H1 (cell line): ENCODE data around the gene THPO. TPM values are rescaled to one million over a fixed set of nuclear protein-coding genes. Genes with fewer than 3 reads are reported as not detected.

Experiments
- CTCF ChIA-PET: fragments of 300-600 bp; sonication (Branson Sonifier 250); formaldehyde crosslinking; loops from one replicate; lab custom pipeline; 2021; ENCODE audit not compliant: partially characterized antibody; lab: Charles Lee
- POLR2A ChIA-PET: fragments of 300-600 bp; sonication (Branson Sonifier 250); formaldehyde crosslinking; loops from one replicate; lab custom pipeline; 2021; ENCODE audit warnings: inconsistent platforms; ENCODE audit not compliant: partially characterized antibody; lab: Charles Lee
- DNase-seq, 2 experiments: peaks; one replicate each; pipeline versions ENCODE4 v3.0.0 to v3.0.0-alpha.2; 2010 to 2022; ENCODE audit warnings: low spot score in 2 of 2, low read depth in 1 of 2, mixed read lengths in 1 of 2
- FAIRE-seq: peaks from 2 replicates; lab custom pipeline; 2011; peaks lifted over from hg19 to GRCh38; lab: Jason Lieb, UNC
- H2AFZ ChIP-seq: 2 replicates; pipeline ENCODE4 v1.8.1; 2012; ENCODE audit warnings: low read length, inconsistent platforms
- H2AK5ac ChIP-seq: 2 replicates; pipeline ENCODE4 v1.6.1; 2013; ENCODE audit warnings: low read depth, low read length
- H2BK120ac ChIP-seq: replicated peaks from 2 replicates; pipeline ENCODE3; 2013; ENCODE audit warnings: low read depth, low read length, inconsistent platforms
- H2BK12ac ChIP-seq: 2 replicates; pipeline ENCODE4 v1.6.1; 2013; ENCODE audit warnings: low read depth, low read length
- H2BK15ac ChIP-seq: 2 replicates; pipeline ENCODE4 v1.6.1; 2013; ENCODE audit warnings: low read length
- H2BK20ac ChIP-seq: 2 replicates; pipeline ENCODE4 v1.6.1; 2013; ENCODE audit warnings: low read length
- H2BK5ac ChIP-seq: 2 replicates; pipeline ENCODE4 v1.6.1; 2013; ENCODE audit warnings: low read depth, low read length
- H3K14ac ChIP-seq: 2 replicates; pipeline ENCODE4 v1.6.1; 2013; ENCODE audit warnings: inconsistent platforms; ENCODE audit not compliant: insufficient read length
- H3K18ac ChIP-seq: 2 replicates; pipeline ENCODE4 v1.6.1; 2013; ENCODE audit warnings: low read length; ENCODE audit errors: extremely low read depth
- H3K23ac ChIP-seq: 2 replicates; pipeline ENCODE4 v1.6.1; 2013; ENCODE audit warnings: inconsistent platforms; ENCODE audit not compliant: insufficient read length
- H3K23me2 ChIP-seq: 2 replicates; pipeline ENCODE4 v1.6.1; 2013; ENCODE audit warnings: low read depth, low read length
- H3K27ac ChIP-seq: 2 replicates; pipeline ENCODE4 v1.6.1; 2011; ENCODE audit warnings: low read depth, low read length, inconsistent platforms
- H3K27me3 ChIP-seq, 4 experiments: replicated peaks in 1 of 4; 1 replicate in 1 of 4; 2 replicates in 3 of 4; pipeline versions ENCODE4 v1.6.1 to v1.8.1; 2011 to 2013; ENCODE audit warnings: low read length in 3 of 4, mild to moderate bottlenecking in 3 of 4, inconsistent platforms in 2 of 4, mixed read lengths in 2 of 4, moderate library complexity in 1 of 4; ENCODE audit not compliant: control insufficient read depth in 3 of 4, insufficient read depth in 3 of 4; ENCODE audit errors: extremely low read depth in 1 of 4
- H3K36me3 ChIP-seq, 4 experiments: 2 replicates each; pipeline versions ENCODE4 v1.6.1 to v1.8.1; 2011 to 2013; ENCODE audit warnings: mild to moderate bottlenecking in 4 of 4, low read length in 3 of 4, moderate library complexity in 2 of 4, control low read depth in 1 of 4, inconsistent platforms in 1 of 4; ENCODE audit not compliant: insufficient read depth in 4 of 4, control insufficient read depth in 2 of 4
- H3K4ac ChIP-seq: replicated peaks from 2 replicates; pipeline ENCODE3; 2013; ENCODE audit warnings: low read length, low read depth, mixed read lengths, inconsistent platforms; ENCODE audit not compliant: insufficient read length
- H3K4me1 ChIP-seq, 4 experiments: replicated peaks in 1 of 4; 1 replicate in 1 of 4; 2 replicates in 3 of 4; pipeline versions ENCODE4 v1.6.1 to v1.8.1; 2011 to 2013; ENCODE audit warnings: low read length in 3 of 4, inconsistent platforms in 2 of 4, mixed read lengths in 1 of 4; ENCODE audit not compliant: insufficient read depth in 4 of 4, control insufficient read depth in 3 of 4
- H3K4me2 ChIP-seq, 2 experiments: 2 replicates each; pipeline versions ENCODE4 v1.6.1 to v1.8.1; 2011 to 2013; ENCODE audit warnings: low read depth in 2 of 2, low read length in 2 of 2, control low read depth in 1 of 2, inconsistent platforms in 1 of 2, mild to moderate bottlenecking in 1 of 2; ENCODE audit not compliant: insufficient read depth in 1 of 2
- H3K4me3 ChIP-seq, 4 experiments: fragments of 200-600, 300-600 bp in 1 of 4; sonication (generic), shearing (Covaris generic), sonication (Bioruptor Twin) in 1 of 4; 2 replicates each; pipeline versions ENCODE4 v1.5.1 to v1.8.1; 2011 to 2016; ENCODE audit warnings: low read length in 4 of 4, low read depth in 3 of 4, control low read depth in 2 of 4, inconsistent platforms in 2 of 4, mild to moderate bottlenecking in 2 of 4, mixed read lengths in 1 of 4, moderate library complexity in 1 of 4; ENCODE audit not compliant: insufficient read depth in 2 of 4; ENCODE audit errors: extremely low read depth in 1 of 4
- H3K56ac ChIP-seq: replicated peaks from 2 replicates; pipeline ENCODE3; 2013; ENCODE audit warnings: low read depth, mild to moderate bottlenecking, mixed read lengths, low read length, inconsistent platforms; ENCODE audit not compliant: insufficient read length
- H3K79me1 ChIP-seq: 2 replicates; pipeline ENCODE4 v1.6.1; 2013; ENCODE audit warnings: low read depth, low read length, control low read depth
- H3K79me2 ChIP-seq, 2 experiments: 2 replicates each; pipeline versions ENCODE4 v1.6.1 to v1.8.1; 2012 to 2013; ENCODE audit warnings: low read length in 2 of 2, mild to moderate bottlenecking in 2 of 2, inconsistent platforms in 1 of 2; ENCODE audit not compliant: insufficient read depth in 2 of 2, control insufficient read depth in 1 of 2
- H3K9ac ChIP-seq, 4 experiments: replicated peaks in 1 of 4; 1 replicate in 1 of 4; 2 replicates in 3 of 4; pipeline versions ENCODE4 v1.6.1 to v1.8.1; 2011 to 2013; ENCODE audit warnings: low read depth in 3 of 4, low read length in 3 of 4, control low read depth in 2 of 4, mild to moderate bottlenecking in 2 of 4, moderate library complexity in 2 of 4, inconsistent platforms in 1 of 4; ENCODE audit errors: extremely low read depth in 1 of 4
- H3K9me3 ChIP-seq, 2 experiments: 2 replicates each; pipeline versions ENCODE4 v1.6.1 to v1.8.1; 2012 to 2013; ENCODE audit warnings: mild to moderate bottlenecking in 2 of 2, moderate library complexity in 2 of 2, control low read depth in 1 of 2, inconsistent platforms in 1 of 2, low read depth in 1 of 2, low read length in 1 of 2, mixed read lengths in 1 of 2; ENCODE audit not compliant: insufficient read depth in 2 of 2
- H4K20me1 ChIP-seq, 2 experiments: replicated peaks in 1 of 2; 2 replicates each; pipeline versions ENCODE3 to v1.8.1; 2011 to 2013; ENCODE audit warnings: inconsistent platforms in 2 of 2, low read length in 2 of 2, mild to moderate bottlenecking in 1 of 2; ENCODE audit not compliant: insufficient read depth in 2 of 2, control insufficient read depth in 1 of 2
- H4K5ac ChIP-seq: 2 replicates; pipeline ENCODE4 v1.6.1; 2013; ENCODE audit warnings: low read length, low read depth, mixed read lengths, inconsistent platforms; ENCODE audit not compliant: insufficient read length
- H4K8ac ChIP-seq: 2 replicates; pipeline ENCODE4 v1.8.0; 2013; ENCODE audit warnings: mild to moderate bottlenecking, moderate library complexity, low read length, inconsistent platforms; ENCODE audit not compliant: insufficient read depth; ENCODE audit errors: extremely low read depth
- H4K91ac ChIP-seq: replicated peaks from 2 replicates; pipeline ENCODE3; 2013; ENCODE audit warnings: low read length, mixed read lengths, inconsistent platforms; ENCODE audit not compliant: insufficient read length
- SP4 ChIP-seq: IDR thresholded peaks from 2 replicates; pipeline ENCODE4 v1.6.1; 2012; ENCODE audit warnings: low read length, inconsistent platforms
- TEAD4 ChIP-seq: IDR thresholded peaks from 2 replicates; pipeline ENCODE4 v1.6.1; 2012; ENCODE audit warnings: low read depth, low read length, inconsistent platforms, mixed read lengths
- WGBS, 2 experiments: shearing (Covaris generic) in 1 of 2; methylation state at CpG; one replicate each; pipeline versions ENCODE4 v1.1.6 to v1.1.7; 2013 to 2015; ENCODE audit warnings: low lambda C conversion rate in 2 of 2, mixed read lengths in 2 of 2, inconsistent platforms in 1 of 2, low coverage in 1 of 2, missing lambda C conversion rate in 1 of 2; ENCODE audit not compliant: insufficient replicate concordance in 2 of 2, insufficient coverage in 1 of 2, insufficient read length in 1 of 2; ENCODE audit errors: extremely low coverage in 1 of 2, missing lambda C conversion rate in 1 of 2; 5-methylcytosine and 5-hydroxymethylcytosine counted together
- polyA plus RNA-seq, 7 experiments: library from polyadenylated mRNA; depleted of rRNA in 3 of 7; stranded (reverse) in 5 of 7; unstranded in 2 of 7; fragments of >200 nt in 5 of 7; fragments of 200-250 nt in 2 of 7; gene quantifications; 1 replicate in 5 of 7; 2 replicates in 1 of 7; 4 replicates in 1 of 7; pipeline versions ENCODE4 v1.2.1 to v1.2.3, GENCODE V29; 2011 to 2013; ENCODE audit warnings: missing spikeins in 2 of 7, mixed read lengths in 2 of 7
- total RNA-seq: library from RNA; stranded (reverse); fragmentation: NEBNext Ultra II Directional; extraction: Animal tissue kit (Norgen Biotek cat#: 25700); gene quantifications from 2 replicates; pipeline ENCODE4 v1.2.1, GENCODE V29; 2021

The THPO gene
- total and polyA plus RNA-seq, 2 of the 8 experiments (the other 6 are each of a cell fraction or from before 2014, with no cell fraction given), result 0.82 to 1.2 TPM

GRCh38 chr3:184332370-184333090 lies 45.5 kb downstream of the THPO start:
- WGBS, 2 experiments, result 84% methylated on average over 10 of the region's 10 CpGs; no CpG with 5 or more reads in 1 of the 2 experiments
- peaks cover 17 to 32% of the 10 kb centered on the region in 2 experiments for H4K20me1 ChIP-seq

More at GRCh38 chr3:184332370-184333090, 45.5 kb downstream of the THPO start:
- H3K27me3 ChIP-seq, result no peaks in the 10 kb centered on the region
- H3K23me2 ChIP-seq, result peaks cover 12% of the 10 kb centered on the region
- DNase-seq (no peak), FAIRE-seq (no peak)
- H3K36me3 ChIP-seq, result peaks cover 44 to 73% (median 65%) of the 10 kb centered on the region in 4 experiments
- no peak overlapping the region for H3K4me2 ChIP-seq
- H2BK20ac ChIP-seq, result no peak overlapping the region
- H3K4me1 ChIP-seq, result peaks cover 0 to 12% (median 9%) of the 10 kb centered on the region in 4 experiments; a peak in 6 of 7 replicates
- POLR2A ChIA-PET, result interaction anchor here (1.4 to 9.8 kb wide), 4 partner anchors 8 to 17 kb away, joined by 5 to 148 read pairs (median 14); partner anchors contain the start of gene EIF4G1
- H4K8ac ChIP-seq, result no peak overlapping the region
- no peak overlapping the region for H4K5ac ChIP-seq
- no peak overlapping the region for H2BK12ac ChIP-seq
- no peak overlapping the region for H2AFZ ChIP-seq
- H3K4me3 ChIP-seq, result no peak overlapping the region
- no peak overlapping the region for H4K91ac ChIP-seq
- H3K23ac ChIP-seq, result no peak overlapping the region
- no peak overlapping the region for H3K56ac ChIP-seq
- H3K27ac ChIP-seq, result peak overlapping the region; percentile 12; the same call in 1 of the 2 replicates
- H2BK120ac ChIP-seq, result no peak overlapping the region
- H3K9me3 ChIP-seq, result no peaks in the 10 kb centered on the region
- TF ChIP-seq TEAD4 (no peak), SP4 (no peak)
- 0 out of 2 replicates have a peak overlapping the region, but pooled peaks have one; percentile 2 for H2BK5ac ChIP-seq
- H2AK5ac ChIP-seq, result no peak overlapping the region
- CTCF ChIA-PET, result no interaction called here
- peaks cover 13% of the 10 kb centered on the region for H3K79me1 ChIP-seq
- no peak overlapping the region for H3K14ac ChIP-seq
- H3K9ac ChIP-seq, result no peak overlapping the region; a peak in 1 of 7 replicates
- H3K4ac ChIP-seq, result no peak overlapping the region
- H2BK15ac ChIP-seq, result no peak overlapping the region
- no peak overlapping the region for H3K18ac ChIP-seq
- 0 out of 4 replicates have a peak, but pooled peaks cover 0 to 2% of the 10 kb centered on the region in 2 experiments for H3K79me2 ChIP-seq
